Fibroblast of mammary gland (primary cell): ENCODE measurements around the gene SLC8A1.

Experiments
- DNase-seq: peaks from one replicate; pipeline ENCODE4 v3.0.0-alpha.2; 2010; ENCODE audit warnings: low read depth
- H3K4me3 ChIP-seq: 2 replicates; pipeline ENCODE4 v1.5.1; 2011; ENCODE audit warnings: low read depth, mild to moderate bottlenecking, low read length, moderate library complexity; ENCODE audit not compliant: control insufficient read depth
- TF ChIP-seq, protein P1 (sequence below): conservative IDR thresholded peaks from 2 replicates; pipeline ENCODE4 v1.5.1; 2011; ENCODE audit warnings: low read depth, low read length, inconsistent platforms; ENCODE audit not compliant: control insufficient read depth, insufficient read depth

SLC8A1 gene

DNA sequence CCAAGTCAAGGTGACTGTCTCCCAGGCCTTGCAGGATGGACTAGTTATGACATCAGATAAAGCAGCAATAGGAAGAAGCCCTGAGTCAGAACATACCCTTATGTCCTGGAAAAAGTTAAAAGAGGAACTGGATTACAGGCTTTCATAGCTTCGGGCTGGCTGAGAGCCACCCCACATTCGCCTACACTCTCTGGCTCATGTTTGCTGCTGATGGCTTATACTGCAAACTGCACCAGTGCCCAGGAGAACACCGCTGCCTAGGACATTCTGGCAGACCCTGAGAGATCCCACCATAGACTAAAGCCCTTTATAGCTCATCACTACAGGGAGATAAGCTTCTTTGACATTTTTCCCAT lies 20.3 kb downstream of the SLC8A1 start:
- peak; percentile 93 for DNase-seq
- TF ChIP-seq, protein P1, sequence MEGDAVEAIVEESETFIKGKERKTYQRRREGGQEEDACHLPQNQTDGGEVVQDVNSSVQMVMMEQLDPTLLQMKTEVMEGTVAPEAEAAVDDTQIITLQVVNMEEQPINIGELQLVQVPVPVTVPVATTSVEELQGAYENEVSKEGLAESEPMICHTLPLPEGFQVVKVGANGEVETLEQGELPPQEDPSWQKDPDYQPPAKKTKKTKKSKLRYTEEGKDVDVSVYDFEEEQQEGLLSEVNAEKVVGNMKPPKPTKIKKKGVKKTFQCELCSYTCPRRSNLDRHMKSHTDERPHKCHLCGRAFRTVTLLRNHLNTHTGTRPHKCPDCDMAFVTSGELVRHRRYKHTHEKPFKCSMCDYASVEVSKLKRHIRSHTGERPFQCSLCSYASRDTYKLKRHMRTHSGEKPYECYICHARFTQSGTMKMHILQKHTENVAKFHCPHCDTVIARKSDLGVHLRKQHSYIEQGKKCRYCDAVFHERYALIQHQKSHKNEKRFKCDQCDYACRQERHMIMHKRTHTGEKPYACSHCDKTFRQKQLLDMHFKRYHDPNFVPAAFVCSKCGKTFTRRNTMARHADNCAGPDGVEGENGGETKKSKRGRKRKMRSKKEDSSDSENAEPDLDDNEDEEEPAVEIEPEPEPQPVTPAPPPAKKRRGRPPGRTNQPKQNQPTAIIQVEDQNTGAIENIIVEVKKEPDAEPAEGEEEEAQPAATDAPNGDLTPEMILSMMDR: no peak
- no peak overlapping the region for H3K4me3 ChIP-seq

DNA sequence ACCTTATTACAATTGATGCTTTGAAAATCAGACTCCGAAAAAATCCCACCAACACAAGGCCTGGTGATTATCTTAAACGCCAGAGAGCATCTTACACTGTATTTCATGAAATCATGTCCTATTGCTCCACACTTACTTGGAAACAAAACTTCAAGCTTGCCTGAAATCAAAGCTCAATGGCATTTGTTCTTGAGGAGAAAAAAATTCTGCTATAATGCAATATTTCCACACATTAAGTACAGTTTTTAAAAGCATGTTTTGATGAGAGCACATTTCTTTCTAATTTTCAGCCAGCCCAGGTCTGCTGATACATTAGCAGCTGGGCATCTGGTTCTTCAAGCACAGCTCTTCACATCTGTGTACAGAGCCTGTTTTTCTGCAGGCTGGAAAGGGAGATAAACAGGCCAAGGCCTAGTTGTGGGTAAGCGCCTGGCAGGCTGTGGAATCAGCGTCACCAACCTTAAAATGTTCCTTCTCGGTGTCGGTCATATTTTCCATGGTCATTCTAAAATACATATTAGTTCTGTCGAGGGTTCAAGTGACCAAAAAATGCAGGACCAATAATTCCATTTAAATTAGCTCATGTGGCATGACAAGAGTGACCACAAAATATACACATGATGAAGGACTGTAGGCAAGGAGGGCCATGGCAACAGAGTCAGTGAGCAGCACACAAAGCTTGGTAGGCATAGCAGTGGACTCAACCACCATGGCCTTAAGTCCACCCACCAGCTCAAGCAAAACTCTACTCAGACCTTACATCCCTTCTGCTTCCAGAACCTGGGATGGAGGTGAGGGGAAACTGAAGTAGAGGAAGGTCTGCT lies 20.9 kb downstream of the SLC8A1 start:
- TF ChIP-seq, protein P1: no peak
- H3K4me3 ChIP-seq: no peak overlapping the region
- DNase-seq: no peak

DNA sequence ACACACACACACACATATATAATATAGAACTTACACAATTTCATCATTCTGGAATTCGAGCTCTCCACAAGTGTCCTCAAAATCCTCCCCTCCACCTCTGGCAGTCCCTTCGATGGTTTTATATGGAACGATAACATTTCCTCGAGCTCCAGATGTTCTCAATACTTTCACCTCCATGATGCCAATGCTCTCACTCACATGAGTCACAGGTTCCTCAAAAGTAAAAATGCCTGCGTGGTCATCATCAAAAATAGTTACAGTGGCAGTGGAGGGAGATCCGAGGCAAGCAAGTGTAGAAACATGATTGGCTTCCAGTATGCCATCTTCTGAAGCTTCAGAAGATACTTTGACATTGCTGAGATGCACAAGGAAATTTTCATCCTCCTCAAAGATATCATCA lies 23.5 kb downstream of the SLC8A1 start:
- peak; percentile 74 for DNase-seq
- no peak overlapping the region for H3K4me3 ChIP-seq
- TF ChIP-seq, protein P1: no peak

DNA sequence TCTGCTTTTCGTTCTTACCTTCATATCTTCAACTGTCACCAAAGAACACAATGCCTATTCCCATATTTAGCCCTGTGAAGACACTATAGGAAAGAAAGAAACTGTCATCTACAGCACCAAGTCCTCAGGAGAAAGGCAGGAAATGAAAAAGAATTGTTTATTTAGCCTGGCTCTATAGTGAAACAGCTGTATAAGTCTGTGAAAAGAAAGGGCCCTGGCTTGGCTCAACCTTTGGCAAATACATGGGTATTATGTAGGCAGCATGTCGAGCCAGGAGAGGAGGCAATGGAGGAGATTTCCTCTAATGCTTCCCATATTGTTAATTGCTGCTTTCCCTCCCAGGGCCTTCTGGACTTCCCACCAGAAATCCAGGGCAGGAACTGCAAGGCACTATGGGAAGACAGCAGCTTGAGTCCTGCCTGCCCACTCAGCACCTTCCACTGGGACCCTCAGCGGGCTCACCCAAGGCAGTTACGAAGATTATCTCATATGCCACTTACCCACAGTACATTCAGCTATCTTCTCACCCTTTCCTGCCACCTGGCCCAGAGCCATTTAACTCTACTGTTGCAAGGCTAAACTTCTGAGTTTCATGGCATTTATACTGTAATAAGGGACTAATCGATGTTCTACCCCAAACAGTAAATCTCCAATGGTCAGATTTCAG lies 30.1 kb downstream of the SLC8A1 start:
- no peak overlapping the region for H3K4me3 ChIP-seq
- no peak for DNase-seq
- TF ChIP-seq, protein P1: no peak

DNA sequence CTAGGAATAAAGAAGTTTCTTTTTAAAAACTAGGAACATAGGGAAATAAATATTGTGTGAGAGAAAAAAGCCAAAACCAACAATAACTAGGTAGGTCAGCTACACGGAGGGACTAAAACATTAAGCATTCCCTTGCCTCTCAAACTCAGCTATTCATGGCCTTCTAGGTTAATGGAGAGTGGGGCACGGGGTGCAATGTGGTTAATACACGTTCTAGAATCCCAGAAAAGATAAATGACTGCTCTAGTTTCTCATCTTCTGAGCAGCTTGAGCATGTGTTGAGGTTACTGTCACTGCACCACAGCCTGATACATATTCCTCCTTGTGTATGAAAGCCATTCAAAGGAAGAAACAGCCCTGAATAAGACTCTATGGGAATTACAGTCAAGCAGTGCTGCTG lies 31.4 kb downstream of the SLC8A1 start:
- TF ChIP-seq, protein P1: no peak
- no peak for DNase-seq
- no peak overlapping the region for H3K4me3 ChIP-seq

DNA sequence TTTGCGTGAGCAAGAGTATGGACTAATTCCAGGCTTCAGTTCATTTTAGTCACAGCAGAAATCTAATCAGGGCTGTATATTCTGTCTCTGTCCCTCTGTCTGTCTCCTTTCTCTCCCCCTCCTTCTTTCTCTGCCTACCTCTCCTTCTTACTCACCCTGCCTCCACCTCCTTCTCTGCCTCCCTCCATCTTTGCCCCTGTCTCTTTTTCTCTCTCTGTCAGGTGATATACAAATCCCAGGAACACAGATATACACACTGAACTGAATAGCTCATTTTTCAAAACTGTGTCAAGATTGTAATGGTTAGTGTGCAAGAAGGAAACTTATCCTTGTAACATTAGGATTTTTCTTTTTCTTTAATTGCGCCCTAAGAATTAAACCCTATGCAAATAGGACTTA lies 32.5 kb downstream of the SLC8A1 start:
- DNase-seq: no peak
- TF ChIP-seq, protein P1: no peak
- no peak overlapping the region for H3K4me3 ChIP-seq
